H4 (cell line): Measurements from ENCODE around the gene RDH11. TPM values are rescaled to one million over a fixed set of nuclear protein-coding genes. Genes with fewer than 3 reads are reported as not detected.
A peak's percentile ranks its signal among the peaks of the same experiment; 100 is the strongest.
"Not testable (repeated sequence)": the region's sequence is repeated elsewhere in the genome, so short reads cannot be mapped to it uniquely, and the experiment has no call there.

Experiments
- DNase-seq: peaks from one replicate; pipeline ENCODE4 v3.0.0-alpha.2; 2015; ENCODE audit warnings: low spot score
- total RNA-seq: library from RNA; depleted of rRNA; stranded (reverse); fragments of >200 nt; shearing (Covaris generic); gene quantifications from 2 replicates; pipeline ENCODE4 v1.2.3, GENCODE V29; 2014; rRNA removed

Gene RDH11, protein sequence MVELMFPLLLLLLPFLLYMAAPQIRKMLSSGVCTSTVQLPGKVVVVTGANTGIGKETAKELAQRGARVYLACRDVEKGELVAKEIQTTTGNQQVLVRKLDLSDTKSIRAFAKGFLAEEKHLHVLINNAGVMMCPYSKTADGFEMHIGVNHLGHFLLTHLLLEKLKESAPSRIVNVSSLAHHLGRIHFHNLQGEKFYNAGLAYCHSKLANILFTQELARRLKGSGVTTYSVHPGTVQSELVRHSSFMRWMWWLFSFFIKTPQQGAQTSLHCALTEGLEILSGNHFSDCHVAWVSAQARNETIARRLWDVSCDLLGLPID
- 115 and 116 TPM in 2 replicates for total RNA-seq

DNA sequence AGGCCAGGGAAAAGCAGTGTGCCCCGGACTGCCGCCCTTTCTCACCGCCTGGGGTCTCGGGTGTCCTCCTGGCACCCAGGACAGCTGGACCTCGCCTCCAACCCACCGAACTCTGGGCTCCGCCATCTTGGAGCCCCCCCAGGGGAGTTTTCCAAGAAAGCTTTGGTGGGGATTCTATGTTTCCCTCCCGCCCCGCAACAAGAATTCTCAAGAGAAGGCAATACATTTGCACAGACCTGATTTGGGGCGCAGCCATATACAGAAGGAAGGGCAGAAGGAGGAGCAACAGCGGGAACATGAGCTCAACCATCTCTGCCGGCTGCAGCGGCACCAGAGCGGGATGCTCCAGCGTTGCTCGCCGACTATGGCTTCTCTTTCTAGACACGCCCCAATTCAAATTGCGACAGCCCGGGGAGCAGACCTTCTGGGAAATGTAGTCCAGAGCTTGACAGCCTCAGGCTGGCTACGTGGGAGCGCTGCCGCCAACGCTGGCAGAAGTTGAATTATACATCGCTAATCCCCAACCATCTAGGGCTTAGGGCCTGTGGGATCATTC is at the start of gene RDH11:
TSS of gene RDH11 (minus strand) at position 371 of the 556 bp plus-strand sequence. CDS start at position 310, 61 bp downstream.
- peak; percentile 89 for DNase-seq

DNA sequence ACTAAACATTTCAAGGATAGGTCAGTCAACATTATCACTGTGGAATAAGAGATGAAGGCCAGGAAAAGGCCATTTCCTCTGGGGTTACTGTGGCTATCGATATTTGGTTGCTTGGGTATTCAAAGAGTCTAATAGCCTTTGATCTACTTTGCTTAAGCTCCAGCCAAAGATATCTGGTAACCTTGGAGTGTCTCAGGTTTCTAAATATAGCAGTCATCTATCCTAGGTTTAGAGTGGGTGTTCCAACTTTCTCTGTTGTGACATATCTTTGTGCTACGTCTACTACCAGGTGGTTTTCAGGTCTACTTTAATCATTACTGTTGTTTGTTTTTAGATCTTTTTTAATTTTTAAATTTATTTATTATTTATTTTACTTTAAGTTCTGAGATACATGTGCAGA is 48.5 kb upstream of the RDH11 start:
- no peak for DNase-seq

DNA sequence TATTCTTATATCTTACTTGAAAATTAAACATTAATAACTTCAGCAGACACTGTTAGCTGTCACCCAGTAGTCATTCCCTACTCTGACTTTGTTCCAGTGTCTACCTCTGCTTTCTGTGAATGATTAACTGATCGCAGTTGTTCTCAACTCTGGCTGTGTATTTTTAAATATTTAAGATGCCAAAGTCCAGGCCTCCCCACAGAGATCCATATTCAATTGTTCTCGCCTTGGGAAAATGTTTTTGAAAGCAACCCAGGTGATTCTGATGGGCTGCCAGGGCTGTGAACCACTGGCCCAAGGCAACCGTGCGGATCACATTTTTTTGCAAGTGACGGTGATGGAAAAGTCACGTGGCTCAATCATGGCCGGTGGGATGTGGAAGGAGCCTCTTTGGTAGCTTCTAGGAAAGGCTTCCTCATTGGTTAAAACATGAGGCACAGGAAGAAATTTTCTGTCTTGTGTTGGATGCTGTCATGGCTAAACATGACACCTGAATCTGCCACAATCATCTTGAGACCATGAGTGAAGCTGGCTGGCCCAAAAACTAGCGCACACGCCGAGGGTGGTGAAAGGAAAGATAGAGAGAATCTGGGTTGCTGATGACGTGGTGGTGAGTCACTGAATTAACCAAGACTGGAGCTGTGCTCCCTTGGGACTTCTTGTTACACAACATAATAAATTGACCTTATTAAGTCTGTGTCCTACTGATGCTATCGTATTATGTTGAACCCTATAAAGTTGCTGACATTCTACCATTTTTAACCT is 43.4 kb upstream of the RDH11 start:
- DNase-seq, result peak; percentile 84

DNA sequence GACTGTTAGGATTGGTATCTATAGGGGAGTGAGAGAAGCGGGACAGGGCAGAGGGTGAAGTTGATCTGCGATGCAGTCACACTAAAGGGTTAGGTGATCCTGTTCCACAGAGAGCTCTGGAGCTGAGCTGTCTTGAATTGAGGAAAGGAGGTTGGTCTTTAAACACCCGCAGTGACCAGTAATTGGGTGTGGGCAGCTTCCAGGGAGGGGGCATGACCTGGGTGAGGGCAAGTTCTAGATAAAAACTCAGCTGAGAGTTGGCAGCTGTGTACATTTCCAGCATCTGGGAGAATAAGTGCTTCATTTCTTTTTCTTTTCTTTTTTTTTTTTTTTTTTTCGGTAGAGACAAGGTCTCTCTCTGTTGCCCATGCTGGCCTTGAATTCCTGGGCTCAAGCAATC is 41.2 kb upstream of the RDH11 start:
- no peak for DNase-seq

DNA sequence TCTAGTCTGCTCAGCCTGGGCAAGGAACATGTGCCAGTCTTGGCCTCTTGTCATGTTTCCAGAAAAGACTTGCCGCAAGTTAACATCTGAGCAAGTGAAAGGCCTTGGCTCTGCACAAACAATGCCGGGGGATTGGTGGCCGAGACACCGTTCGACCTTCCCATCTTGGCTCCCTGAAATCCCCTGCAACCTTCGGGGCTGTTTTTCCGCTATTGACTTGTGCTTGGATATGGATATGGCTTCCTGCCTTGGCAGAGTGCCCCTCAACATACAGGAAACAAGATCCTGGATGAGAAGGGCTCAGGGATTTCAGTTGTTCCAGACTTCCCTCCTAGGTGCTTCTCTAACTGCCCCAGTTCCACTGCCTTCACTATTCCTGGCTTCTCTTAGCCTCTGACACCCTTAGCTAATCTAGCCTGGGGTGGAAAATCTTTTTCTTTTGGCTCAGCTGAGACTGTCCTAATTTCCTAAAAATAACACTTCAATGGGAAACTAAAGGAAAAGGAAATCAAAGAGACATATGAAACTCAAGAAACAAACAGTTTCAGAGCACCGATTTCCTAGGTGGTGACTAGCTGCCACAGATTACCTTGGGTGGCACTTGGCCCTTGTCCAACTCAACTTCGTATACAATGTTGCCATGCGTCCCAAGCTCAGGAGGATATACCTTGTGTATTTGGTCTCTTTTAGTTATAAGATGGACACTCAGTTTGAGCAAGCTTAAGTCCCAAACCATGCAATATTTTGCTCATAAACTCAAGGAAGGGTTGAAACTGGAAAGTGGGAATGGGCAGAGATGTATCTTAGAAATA is 40.0 kb upstream of the RDH11 start:
- DNase-seq, result no peak

DNA sequence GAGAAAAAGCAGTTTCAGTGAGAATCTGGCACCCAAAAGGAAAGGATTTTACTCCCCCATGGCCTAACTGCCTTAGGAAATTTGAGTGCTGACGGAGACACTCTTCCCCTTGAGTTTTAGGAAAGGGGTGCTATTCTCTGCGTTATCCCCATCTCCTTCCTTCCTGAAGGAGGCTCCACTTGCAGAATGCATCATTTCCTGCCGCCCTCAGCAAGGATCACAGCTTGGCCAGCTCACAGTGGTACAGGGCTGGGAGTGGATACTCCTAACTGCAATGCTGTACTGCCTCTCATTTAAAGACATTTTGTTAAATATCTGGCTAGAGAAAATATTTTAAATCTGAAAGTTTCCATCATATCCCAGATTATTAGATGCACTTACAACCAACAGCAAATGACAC is 39.1 kb upstream of the RDH11 start:
- DNase-seq, result no peak

DNA sequence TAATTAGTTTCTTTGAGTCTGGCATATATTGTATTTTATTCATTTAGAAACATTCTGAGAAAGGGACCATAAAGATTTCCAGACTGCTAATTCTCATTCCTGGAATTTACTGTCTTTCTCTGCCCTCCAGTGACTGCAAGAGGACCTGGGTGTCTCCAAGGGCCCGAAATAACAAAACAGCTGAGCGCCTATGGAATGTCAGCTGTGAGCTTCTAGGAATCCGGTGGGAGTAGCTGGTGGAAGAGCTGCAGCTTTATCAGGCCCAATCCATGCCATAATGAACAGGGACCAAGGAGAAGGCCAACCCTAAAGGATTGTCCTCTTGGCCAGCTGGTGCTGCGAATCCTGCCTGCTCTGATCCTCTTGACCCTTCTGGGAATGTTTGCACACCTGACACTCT is 38.1 kb upstream of the RDH11 start:
- DNase-seq, result no peak

DNA sequence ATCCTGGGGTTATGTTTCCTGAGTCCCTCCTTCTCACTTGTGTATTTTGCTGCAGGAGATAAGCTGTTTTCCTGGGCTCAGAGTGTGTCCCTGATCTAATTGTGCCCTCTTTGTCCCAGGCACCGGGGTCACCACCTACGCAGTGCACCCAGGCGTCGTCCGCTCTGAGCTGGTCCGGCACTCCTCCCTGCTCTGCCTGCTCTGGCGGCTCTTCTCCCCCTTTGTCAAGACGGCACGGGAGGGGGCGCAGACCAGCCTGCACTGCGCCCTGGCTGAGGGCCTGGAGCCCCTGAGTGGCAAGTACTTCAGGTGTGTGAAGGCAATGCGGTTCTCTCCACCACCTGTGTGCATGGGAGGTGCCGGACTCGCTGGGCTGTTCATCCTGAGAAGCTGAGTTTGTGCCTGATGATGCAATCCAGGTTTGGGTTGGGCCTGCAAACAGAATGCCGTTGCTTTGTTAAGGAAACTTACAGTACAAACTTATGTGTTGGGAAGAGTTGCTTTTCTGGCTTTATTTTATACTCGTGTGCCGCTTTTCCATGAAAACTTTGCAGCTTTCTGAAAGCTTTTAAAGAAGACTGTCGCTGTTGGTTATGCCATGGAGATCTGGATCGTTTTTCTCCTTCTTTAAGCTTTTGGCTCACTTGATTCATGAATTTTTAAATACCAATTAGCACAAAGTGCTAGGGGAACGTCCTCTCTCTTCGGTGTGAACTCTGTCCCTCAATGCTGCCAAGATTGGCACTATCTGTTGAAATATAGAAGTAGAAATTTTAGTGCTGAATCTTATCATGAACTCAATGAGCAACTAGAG is 33.7 kb upstream of the RDH11 start:
- DNase-seq, result no peak

DNA sequence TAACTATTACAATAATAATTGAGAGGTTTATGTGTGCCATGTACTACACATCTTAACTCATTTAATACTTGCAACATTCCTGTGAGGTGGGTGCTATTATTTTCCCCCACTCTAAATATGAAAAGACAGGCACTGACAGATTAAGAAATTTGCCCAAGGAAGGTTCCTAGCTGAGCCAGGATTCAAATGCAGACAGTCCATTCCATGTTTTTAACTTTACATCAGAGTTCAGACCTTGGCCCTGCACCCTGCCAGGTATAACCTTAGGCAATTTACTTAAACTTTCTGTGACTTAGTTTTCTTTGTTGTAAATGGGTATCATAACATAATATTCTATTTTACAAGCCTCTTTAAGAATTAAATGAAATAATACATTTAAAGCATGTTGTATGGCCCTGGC is 32.7 kb upstream of the RDH11 start:
- no peak for DNase-seq

DNA sequence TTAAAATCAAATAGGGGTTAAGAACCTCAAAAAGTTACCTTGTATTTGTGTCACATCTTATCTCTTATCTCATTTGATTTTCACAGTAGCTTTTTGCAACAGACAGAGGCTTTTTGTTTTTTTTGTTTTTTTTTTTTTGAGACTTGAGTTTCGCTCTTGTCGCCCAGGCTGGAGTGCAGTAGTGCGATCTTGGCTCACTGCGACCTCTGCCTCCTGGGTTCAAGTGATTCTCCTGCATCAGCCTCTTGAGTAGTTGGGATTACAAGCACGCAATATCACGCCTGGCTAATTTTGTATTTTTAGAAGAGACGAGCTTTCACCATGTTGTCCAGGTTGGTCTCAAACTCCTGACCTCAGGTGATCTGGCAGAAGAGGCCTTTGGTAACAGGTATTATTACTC is 31.8 kb upstream of the RDH11 start:
- no peak for DNase-seq

DNA sequence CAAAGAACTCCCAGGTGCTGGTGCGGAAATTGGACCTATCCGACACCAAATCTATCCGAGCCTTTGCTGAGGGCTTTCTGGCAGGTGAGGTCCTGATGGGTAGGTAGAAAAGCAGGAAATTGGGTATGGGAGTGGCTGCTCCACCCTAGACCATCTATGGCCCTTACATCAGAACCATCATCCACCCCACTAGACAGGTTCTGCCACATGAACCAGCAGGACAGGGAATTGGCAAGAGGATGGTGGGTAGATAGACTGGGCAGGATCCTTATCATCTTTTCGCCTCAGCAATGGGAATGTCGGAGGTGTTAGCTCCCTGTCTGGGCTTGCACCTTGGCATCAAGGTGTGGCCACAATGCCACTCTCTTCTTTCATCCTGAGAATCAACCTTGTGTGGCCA is 29.6 kb upstream of the RDH11 start:
- DNase-seq, result no peak

DNA sequence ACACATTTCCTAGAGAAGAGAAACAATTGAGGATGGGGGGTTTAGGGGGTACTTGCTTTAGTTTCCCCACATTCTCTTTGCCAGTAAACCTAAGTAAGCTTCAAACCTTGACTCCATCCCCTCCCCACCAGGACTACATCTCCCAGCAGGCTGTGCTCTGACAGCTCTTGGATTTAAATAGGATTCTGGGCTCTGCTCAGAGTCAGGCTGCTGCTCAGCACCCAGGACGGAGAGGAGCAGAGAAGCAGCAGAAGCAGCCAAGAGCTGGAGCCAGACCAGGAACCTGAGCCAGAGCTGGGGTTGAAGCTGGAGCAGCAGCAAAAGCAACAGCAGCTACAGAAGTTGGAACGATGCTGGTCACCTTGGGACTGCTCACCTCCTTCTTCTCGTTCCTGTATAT is 26.7 kb upstream of the RDH11 start:
- no peak for DNase-seq

DNA sequence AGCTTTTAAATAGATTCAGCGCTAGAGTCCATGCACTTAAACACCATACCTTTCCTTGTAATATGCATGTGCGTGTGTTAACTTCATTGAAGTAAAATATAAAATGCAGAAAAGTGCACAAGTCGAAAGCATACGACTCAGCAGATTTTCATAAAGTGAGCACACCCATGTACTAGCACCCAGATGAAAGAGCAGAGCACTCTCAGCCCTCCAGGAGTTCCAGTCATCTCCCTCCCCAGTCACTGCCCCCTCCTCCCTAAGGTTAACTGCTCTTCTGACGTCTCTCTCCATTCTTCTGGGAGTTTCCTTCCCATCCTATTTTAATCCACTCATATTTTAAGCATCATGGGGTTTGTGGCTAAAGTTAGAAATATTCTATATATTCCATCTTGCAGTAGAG is 26.3 kb upstream of the RDH11 start:
- DNase-seq, result no peak

DNA sequence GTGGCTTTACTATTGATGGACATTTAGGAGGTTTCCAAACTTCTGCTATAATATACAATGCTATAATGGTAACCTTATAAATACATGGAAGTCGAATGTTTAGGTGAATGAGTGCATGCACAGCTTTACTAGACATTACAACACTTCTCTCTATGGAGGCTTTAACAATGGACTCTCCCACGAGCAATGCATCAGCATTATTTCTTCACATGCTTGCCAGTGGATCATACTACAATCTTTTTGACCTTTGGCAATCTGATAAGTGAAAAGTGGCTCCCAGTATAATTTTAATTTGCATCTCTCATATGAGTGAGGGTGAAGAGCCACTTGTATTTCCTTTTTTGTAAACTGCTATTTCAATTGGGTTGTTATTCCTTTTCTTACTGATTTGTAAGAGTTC is 24.3 kb upstream of the RDH11 start:
- no peak for DNase-seq

DNA sequence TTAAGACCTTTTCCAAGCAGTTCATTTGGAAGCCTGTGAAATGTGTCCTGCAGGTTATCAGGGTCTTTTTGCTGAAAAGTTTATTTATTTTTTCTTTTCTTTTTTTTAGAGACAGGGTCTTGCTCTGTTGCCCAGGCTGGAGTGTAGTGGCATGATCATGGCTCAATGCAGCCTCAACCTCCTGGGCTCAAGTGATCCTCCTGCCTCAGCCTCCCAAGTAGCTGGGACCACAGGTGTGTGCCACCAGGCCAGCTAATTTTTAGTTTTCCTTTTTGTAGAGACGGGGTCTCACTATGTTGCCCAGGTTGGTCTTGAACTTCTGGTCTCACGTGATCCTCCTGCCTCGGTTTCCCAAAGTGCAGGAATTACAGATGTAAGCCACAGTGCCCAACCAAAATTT is 23.8 kb upstream of the RDH11 start:
- DNase-seq, result not testable (repeated sequence)

DNA sequence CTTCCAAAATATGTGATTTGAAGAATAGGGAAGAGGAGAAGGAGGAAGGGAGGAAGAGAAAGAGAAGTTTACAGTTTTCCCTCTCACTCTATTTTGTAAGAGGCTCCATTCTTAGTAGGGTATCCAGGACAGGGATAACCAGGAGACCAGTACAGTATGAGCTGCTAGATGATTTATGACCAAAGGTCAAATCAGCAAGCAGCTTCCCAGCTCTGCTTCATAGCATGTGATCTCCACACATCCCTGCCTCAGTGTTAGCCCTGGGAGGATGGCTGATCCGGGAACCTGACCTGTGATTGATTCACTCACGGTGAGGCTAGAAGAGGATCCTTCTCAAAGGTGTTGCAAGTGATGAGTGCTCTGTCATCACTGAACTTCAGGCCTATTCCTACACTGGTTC is 22.7 kb upstream of the RDH11 start:
- no peak for DNase-seq

DNA sequence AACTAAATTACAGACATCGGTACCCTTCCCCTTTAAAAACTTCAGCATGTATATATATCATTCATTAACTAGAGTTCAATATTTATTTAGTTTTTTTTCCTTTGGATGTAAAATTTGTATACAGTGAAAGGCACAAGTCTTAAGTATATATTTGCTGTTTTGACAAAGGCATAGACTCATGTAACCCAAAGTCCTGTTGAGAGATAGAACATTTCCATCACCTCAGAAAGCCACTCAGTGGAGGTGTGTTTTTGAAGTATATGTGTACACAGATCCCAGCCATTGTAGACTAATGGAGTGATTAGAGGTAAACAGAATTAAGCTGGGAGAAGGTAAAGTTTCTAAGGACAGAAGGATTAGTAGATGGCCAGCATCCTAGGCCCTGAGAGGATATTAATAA is 21.5 kb upstream of the RDH11 start:
- DNase-seq, result no peak

DNA sequence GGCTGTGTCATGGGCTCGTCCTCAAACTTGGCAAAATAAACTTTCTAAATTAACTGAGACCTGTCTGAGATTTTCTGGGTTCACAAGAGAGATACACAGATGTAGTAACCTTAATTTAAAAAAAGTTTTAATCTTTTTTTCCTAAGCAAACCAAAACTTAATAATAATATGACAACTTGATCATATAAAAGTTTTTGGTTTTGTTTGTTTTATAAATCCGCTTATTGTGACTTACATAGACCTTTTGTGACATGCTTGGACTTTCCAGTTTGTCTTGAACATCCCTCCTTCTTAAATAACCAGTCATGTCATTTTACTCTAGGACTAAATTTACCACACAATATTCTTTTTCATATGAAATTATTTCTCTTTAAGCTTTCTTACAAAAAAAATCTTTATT is 14.6 kb upstream of the RDH11 start:
- no peak for DNase-seq

DNA sequence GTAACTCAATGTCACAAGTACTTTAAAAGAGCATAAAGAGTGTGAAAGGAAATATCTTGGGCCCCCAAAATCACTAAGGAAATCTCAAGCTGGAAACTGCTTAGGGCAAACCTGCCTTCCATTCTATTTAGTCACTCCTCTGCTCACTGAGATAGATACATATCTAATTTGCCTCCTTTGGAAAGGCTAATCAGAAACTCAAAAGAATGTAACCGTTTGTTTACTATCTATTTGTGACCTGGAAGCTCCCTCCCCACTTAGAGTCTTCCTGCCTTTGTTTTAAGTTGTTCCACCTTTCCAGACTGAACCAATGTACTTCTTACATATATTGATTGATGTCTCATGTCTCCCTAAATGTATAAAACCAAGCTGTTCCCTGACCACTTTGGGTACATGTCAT is 14.2 kb upstream of the RDH11 start:
- DNase-seq, result not testable (repeated sequence)

DNA sequence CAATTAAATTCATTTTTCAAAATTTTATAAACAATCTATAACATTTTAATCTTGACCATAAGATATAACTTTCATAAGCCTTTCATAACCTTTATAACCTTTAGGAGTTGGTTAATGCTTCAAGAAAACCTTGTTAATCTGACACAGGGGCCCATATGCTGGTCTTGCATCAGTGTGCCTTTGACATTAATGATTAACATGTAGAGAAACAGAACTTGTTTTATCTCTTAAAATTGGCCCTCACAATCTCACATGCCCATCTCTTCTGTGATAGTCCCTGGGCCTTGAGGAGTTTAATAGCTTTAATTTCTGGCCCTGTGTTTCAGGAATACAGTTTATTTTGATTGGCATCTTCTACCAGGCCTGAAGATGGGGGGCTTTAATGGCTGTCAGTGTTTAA is 13.8 kb upstream of the RDH11 start:
- not testable (repeated sequence) for DNase-seq

DNA sequence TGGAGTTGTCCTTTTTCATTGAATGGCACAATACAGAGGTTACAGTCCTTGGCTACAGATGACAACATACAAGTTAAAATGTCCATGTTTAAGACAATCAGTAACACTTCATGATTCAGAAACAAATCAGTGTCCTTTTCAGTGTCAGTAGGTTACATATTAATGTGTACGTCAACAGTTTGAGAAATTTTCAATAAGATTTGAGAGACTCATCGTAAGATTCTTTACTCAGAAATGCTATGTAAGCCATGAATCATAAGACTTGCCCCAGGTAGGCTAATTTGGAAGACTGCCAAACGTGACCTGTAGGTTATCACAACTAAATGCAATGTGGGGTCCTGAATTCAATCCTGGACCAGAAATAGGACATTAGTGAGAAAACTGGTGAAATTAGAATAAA is 9.6 kb upstream of the RDH11 start:
- no peak for DNase-seq
